Progenitor cell of endocrine pancreas (in vitro differentiated cells): ENCODE measurements around the gene SH3GL2. TPM values are rescaled to one million over a fixed set of nuclear protein-coding genes. Genes with fewer than 3 reads are reported as not detected.

ENCODE experiments used
- DNase-seq: peaks from one replicate; pipeline ENCODE4 v3.0.0; 2021; ENCODE audit warnings: low spot score; ENCODE audit not compliant: unreplicated experiment
- H3K27ac Mint-ChIP-seq: 2 replicates; pipeline ENCODE4 v1.8.0; 2021; ENCODE audit warnings: mild to moderate bottlenecking, moderate library complexity, mixed read lengths
- H3K27me3 Mint-ChIP-seq: 2 replicates; pipeline ENCODE4 v1.8.0; 2021; ENCODE audit warnings: mixed read lengths
- H3K36me3 Mint-ChIP-seq: 2 replicates; pipeline ENCODE4 v1.8.0; 2022; ENCODE audit warnings: mixed read lengths; ENCODE audit not compliant: insufficient read depth
- H3K4me1 Mint-ChIP-seq: 2 replicates; pipeline ENCODE4 v1.8.0; 2021; ENCODE audit warnings: low read depth, mixed read lengths
- H3K4me3 Mint-ChIP-seq: 2 replicates; pipeline ENCODE4 v1.8.0; 2021; ENCODE audit warnings: low read depth, mild to moderate bottlenecking, moderate library complexity, mixed read lengths
- H3K9me3 Mint-ChIP-seq: 2 replicates; pipeline ENCODE4 v1.8.0; 2021; ENCODE audit warnings: low read depth, mixed read lengths
- total RNA-seq: library from RNA; stranded (reverse); gene quantifications from 2 replicates; pipeline ENCODE4 v1.2.1, GENCODE V29; 2021
- TF ChIP-seq, protein P1 (sequence below): fragments of 200-600 bp; sonication (generic); IDR thresholded peaks from one replicate; pipeline ENCODE4 v1.5.0; 2021; ENCODE audit warnings: antibody characterized with exemption, mild to moderate bottlenecking; ENCODE audit not compliant: unreplicated experiment

SH3GL2 gene
- total RNA-seq, 1 donor from 2014 or later: 3.3 TPM

DNA sequence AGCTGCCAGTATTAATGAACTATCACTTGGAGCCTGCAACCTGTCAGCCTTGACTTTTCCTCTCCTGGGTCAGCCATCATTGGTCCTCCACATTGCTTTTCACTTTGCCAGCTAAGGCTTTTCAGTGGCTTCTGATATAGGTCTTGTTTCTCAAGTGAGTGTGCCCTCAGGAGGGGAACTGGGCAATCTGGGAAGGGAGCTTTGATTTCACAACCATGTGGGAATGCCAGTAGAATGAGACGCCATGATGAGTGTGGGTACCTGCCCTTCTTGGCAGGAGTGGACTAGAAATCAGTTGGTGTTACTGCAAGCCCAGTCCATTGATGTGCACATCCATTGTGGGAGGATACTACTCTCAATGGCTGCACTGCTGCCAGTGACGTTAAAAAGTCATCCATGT, 54.1 kb downstream of the SH3GL2 start:
- TF ChIP-seq, protein P1, sequence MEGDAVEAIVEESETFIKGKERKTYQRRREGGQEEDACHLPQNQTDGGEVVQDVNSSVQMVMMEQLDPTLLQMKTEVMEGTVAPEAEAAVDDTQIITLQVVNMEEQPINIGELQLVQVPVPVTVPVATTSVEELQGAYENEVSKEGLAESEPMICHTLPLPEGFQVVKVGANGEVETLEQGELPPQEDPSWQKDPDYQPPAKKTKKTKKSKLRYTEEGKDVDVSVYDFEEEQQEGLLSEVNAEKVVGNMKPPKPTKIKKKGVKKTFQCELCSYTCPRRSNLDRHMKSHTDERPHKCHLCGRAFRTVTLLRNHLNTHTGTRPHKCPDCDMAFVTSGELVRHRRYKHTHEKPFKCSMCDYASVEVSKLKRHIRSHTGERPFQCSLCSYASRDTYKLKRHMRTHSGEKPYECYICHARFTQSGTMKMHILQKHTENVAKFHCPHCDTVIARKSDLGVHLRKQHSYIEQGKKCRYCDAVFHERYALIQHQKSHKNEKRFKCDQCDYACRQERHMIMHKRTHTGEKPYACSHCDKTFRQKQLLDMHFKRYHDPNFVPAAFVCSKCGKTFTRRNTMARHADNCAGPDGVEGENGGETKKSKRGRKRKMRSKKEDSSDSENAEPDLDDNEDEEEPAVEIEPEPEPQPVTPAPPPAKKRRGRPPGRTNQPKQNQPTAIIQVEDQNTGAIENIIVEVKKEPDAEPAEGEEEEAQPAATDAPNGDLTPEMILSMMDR: no peak
- no peaks in the 10 kb centered on the region for H3K9me3 Mint-ChIP-seq
- peaks cover 3% of the 10 kb centered on the region for H3K4me1 Mint-ChIP-seq
- H3K36me3 Mint-ChIP-seq: no peaks in the 10 kb centered on the region
- no peak overlapping the region for H3K27ac Mint-ChIP-seq
- no peak overlapping the region for H3K4me3 Mint-ChIP-seq
- DNase-seq: no peak
- H3K27me3 Mint-ChIP-seq: no peaks in the 10 kb centered on the region

- H3K4me1 Mint-ChIP-seq: peaks cover 3% of the 10 kb centered on the region
- H3K36me3 Mint-ChIP-seq: no peaks in the 10 kb centered on the region
- H3K27ac Mint-ChIP-seq: no peak overlapping the region
- H3K4me3 Mint-ChIP-seq: no peak overlapping the region
- no peaks in the 10 kb centered on the region for H3K9me3 Mint-ChIP-seq
- TF ChIP-seq, protein P1: no peak
- H3K27me3 Mint-ChIP-seq: no peaks in the 10 kb centered on the region
- no peak for DNase-seq
Observed at GRCh38 chr9:17635115-17635890, 56.4 kb downstream of the SH3GL2 start.

DNA sequence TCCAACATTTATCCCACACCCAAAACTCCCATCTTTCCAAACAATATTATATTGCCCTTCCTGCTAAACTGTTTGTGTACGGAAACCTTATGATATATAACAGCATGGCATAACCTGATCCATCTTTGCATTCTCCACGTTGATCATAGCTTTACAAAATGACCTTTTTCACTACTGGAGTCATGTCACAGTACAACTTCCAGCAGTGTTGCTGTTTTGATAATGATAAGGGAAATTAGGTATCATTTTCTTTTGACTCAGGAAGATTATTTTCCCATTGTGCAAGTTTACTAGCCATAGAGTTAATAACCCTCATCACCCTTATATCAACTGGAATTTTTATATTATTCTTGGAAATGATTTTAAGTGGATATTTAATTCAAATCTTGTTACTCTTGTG, 57.5 kb downstream of the SH3GL2 start:
- Mint-ChIP-seq H3K27ac (no peak overlapping the region), H3K9me3 (no peaks in the 10 kb centered on the region), H3K4me1 (peaks cover 3% of the 10 kb centered on the region), H3K27me3 (no peaks in the 10 kb centered on the region), H3K4me3 (no peak overlapping the region), H3K36me3 (no peaks in the 10 kb centered on the region)
- TF ChIP-seq, protein P1: no peak
- DNase-seq: no peak

DNA sequence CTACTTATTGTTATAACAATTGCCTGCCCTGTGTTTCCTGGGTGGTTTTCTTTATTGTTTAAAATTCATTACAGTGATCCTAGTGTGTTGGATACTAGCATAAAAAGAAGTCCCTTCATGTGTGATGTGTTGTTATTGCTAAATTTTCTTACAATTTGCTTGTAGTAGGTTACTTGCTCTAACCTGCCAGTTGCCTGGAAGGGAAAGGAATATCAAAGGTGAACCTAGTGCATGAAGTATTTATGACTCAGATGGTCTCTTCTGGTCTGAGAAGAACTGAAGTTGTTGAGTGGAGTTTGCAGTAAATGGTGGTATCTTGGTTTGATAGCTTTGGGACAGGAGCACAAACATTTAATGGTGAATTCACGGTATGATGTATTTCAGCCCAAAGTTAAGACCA, 58.0 kb downstream of the SH3GL2 start:
- TF ChIP-seq, protein P1: no peak
- Mint-ChIP-seq H3K27me3 (no peaks in the 10 kb centered on the region), H3K4me3 (no peak overlapping the region), H3K9me3 (no peaks in the 10 kb centered on the region), H3K4me1 (no peaks in the 10 kb centered on the region), H3K36me3 (no peaks in the 10 kb centered on the region), H3K27ac (no peak overlapping the region)
- no peak for DNase-seq

GRCh38 chr9:17637229-17637628, 58.4 kb downstream of the SH3GL2 start:
- TF ChIP-seq, protein P1: no peak
- DNase-seq: no peak
- H3K27me3 Mint-ChIP-seq: no peaks in the 10 kb centered on the region
- no peak overlapping the region for H3K27ac Mint-ChIP-seq
- H3K4me3 Mint-ChIP-seq: no peak overlapping the region
- H3K36me3 Mint-ChIP-seq: no peaks in the 10 kb centered on the region
- H3K4me1 Mint-ChIP-seq: no peaks in the 10 kb centered on the region
- no peaks in the 10 kb centered on the region for H3K9me3 Mint-ChIP-seq
